Eye (tissue), 1 donor: ENCODE results near the gene ISL2.

ENCODE experiments used
- DNase-seq: peaks from one replicate; pipeline ENCODE4 v3.0.0-alpha.2; 2015

The ISL2 gene

GRCh38 chr15:76342382-76343201, 6.0 kb downstream of the ISL2 start:
- DNase-seq: peak; percentile 62

DNA sequence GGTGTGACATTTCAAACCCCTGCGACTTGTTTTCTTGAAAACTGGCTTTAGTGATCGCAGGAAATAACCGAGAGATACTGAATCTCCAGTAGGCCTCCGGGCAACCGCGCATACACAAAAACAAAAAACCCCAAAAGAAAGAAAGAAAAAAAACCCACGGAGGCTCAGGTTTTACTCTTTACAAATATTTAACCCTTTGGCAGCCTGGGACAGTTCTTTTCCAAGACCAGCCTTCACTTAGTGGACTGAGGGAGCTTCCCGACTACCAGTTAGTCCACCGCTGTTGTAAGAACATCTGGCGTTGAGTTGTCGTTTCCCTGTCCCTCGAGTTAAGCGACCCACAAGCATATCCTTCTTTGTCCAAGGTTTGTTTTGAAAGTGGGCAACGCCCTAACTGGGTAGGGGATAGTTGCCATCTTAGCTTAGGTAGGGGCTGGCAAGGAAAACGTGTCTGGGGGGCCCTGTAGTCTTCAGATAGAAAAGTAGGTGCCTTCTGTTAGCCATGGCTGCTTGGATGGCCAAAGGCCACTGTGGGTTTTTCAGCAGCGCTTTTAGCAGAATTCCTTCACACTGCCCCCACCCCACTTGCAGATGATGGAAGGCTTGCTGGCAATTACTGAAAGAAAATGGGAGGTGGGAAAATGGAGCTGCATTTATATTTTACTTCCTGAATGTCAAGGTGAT, 6.9 kb downstream of the ISL2 start:
- DNase-seq: no peak

DNA sequence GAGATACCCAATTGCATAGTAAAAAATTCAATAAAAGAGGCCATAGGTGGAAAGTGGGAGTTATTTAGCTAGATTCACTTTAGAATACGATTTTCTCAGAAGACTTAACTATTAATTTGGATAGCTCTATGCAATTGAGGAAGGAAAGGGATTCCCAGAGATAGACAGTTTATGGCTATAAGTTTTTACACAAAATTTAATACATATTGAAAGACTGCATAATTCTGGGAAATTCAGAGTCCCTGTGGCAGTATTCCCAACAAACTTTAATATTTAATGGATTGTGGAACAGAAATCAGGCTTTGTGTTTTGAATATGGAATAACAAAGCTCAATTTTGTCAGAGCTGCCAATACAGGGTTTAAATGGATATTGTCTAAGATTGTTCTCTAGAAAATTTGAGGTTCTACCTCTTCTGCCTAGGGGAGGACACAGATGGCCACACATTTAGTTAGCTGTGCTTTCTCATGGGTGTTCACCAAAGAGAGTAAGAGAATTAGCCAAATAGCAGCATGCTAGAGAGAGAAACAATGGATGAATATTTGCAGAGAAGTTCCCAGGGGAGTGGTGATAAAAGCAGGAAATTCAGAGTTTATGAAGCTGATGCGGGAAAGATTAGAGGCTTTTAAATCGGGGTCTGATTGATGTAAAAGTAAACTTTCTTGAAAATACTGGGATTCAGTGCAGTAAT, 8.5 kb downstream of the ISL2 start:
- DNase-seq: peak; percentile 64

- DNase-seq: no peak
Measured at GRCh38 chr15:76345583-76345879, 9.0 kb downstream of the ISL2 start.

- peak; percentile 54 for DNase-seq
Measured at GRCh38 chr15:76345880-76346668, 9.5 kb downstream of the ISL2 start.

DNA sequence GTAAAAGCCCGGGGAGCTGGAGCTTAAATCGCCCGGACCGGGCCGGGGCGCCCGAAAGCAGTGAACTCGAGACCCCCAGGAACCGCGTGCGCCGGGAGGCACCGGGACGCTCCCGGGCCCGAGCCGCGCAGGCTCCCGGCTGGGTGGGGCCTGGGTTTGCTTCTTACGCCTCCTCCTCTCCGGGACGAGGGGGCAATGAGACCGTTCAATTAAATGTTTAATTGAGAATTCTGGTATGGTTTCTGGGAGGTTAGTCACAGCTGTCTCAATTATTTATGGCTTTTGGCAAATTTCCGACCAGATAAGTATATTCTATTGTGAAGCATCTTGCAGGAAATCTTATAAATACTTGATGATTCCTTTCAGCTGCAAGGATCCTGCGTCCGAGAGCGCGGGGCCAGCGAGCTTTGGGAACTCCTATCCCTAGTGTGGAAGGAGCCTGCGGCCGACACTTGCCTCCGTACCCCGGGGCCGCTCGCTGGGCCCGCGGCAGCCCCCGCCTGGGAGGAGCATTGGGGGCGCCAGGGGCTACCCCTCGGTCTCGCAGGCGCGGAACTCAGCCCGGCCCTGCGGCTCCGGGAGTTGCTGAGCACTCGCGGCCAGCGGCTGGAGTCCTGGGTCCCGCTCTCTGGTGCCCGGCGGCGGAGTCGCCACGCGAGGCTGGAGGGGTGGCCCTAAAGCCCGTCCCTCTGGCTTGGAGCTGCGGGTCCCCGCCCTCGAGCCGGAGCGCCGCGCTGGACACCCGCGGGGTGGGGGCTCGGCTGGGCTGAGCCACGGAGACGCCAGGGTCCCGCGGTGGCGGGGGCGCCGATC, 10.3 kb downstream of the ISL2 start:
- DNase-seq: peak; percentile 77

- DNase-seq: peak; percentile 65
Measured at GRCh38 chr15:76347482-76348055, 11.0 kb downstream of the ISL2 start.

DNA sequence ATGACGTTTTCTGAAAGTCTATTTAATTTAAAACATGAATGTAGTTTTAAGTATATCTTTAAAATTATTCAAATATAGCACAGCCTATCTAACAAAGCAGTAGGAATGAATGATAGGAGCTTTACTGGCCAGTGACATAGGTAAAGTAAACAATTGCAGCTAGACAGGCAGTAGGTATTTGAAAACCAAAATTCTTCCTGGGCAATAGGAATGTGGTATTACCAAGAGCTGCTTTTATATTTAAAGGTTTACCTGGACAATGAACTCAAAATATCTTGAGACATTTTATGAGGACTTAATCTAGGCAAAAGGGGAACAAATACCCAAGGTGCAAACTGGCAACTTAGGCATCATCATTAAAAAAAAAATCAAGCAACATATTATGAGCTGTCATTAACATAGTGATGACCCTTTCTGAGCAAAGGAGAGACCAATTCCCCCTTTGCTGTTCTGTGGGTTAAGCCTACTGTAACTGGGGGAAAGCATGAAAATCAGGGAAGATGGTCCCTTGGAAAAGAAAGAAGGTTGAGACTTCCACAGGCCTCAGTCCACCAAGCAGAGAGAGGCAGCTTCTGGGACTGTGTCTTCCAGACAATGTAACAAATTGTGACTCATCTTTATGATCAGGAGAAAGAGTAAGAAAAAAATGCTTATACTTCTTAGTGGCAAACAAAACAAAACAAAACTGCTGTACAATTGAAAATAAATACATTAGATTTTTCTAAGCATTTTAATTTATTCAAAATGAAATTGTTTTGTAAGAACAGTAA, 12.9 kb downstream of the ISL2 start:
- no peak for DNase-seq

DNA sequence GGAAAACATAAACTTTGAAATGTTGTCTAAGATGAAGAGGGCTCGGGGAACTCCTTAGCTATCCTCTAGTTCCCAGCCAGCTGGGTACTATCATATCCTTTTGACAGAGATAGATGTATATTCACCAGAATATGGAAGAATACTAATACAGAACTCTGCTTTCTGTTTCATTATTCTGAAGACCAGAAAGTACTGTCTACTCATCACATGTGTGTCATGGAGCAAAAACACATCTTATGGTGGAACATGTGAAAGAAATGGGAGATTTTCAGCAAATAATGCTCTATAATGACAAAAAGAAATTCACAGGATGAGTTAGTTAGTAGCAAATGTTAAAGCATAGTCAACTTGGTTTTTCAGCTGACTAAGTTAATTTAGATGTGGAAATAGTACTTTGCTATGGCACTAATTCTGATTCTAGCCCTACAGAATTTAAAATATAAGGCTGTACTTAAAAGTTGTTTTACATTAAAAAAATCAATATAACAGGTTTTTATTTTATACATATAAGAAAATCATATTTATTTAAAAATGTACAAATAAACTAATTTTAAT, 16.5 kb downstream of the ISL2 start:
- DNase-seq: no peak

- DNase-seq: no peak
Measured at GRCh38 chr15:76353903-76354302, 17.3 kb downstream of the ISL2 start.

GRCh38 chr15:76354823-76355440, 18.4 kb downstream of the ISL2 start:
- DNase-seq: no peak

GRCh38 chr15:76358453-76358852, 21.9 kb downstream of the ISL2 start:
- DNase-seq: no peak

GRCh38 chr15:76359152-76359551, 22.6 kb downstream of the ISL2 start:
- DNase-seq: no peak

DNA sequence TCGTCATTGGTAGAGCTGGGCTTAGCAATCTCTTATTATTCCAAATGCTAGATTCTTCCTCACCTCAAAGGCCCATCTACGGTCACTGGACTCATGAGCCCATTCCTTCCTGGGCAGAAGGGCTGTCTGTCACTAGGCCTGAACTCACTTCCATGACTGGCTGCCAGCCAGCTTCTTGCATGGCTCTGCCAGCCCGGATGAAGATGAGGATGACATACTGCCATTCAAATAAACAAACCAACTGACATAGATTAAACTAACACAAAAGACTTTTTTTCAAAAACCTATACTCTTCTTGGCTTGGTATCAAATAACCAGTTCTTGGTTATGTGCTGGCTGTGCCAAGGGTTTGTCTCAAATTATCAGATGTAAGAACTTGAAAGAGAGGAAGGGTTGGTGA, 23.8 kb downstream of the ISL2 start:
- DNase-seq: no peak

- DNase-seq: no peak
Measured at GRCh38 chr15:76363251-76363650, 26.7 kb downstream of the ISL2 start.

GRCh38 chr15:76366714-76367113, 30.1 kb downstream of the ISL2 start:
- DNase-seq: no peak

DNA sequence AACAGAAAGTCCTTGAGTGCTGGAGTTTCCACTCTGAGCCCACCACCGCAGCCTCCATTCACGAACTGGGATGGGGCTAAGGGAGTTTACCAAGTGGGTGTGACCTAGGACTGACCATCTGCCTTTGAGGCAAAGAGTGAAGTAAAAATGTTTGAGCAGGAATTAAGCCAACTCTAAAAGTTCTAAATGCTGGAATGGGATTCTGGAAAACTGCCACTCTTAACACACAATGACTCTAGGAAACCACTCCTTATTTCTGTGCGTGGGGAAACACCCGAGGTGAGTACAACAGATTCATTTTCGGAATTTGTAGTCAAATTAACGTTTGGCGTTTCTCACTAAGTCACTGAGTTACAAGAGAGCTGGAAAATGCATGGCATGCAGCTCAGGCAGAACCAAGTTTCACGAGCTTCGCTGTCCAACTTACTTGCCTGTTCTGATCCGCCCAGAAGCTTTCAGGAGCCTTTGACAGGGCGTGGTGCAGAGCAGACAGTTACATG, 31.6 kb downstream of the ISL2 start:
- no peak for DNase-seq

GRCh38 chr15:76376029-76376428, 39.5 kb downstream of the ISL2 start:
- peak; percentile 35 for DNase-seq

- DNase-seq: peak; percentile 22
Measured at GRCh38 chr15:76376816-76377215, 40.2 kb downstream of the ISL2 start.

- no peak for DNase-seq
Measured at GRCh38 chr15:76377217-76377616, 40.6 kb downstream of the ISL2 start.
